Embryonic facial prominence (tissue), 1 donor: ENCODE results near the gene TEX19.
"Not testable (repeated sequence)": the region's sequence is repeated elsewhere in the genome, so short reads cannot be mapped to it uniquely, and the experiment has no call there.

ENCODE experiments used
- DNase-seq: peaks from one replicate; pipeline ENCODE4 v3.0.0-alpha.2; 2016; ENCODE audit errors: extremely low spot score

TEX19 gene

GRCh38 chr17:82375359-82376041 lies 16.5 kb downstream of the TEX19 start:
- no peak for DNase-seq

GRCh38 chr17:82376042-82376730 lies 17.1 kb downstream of the TEX19 start:
- no peak for DNase-seq

DNA sequence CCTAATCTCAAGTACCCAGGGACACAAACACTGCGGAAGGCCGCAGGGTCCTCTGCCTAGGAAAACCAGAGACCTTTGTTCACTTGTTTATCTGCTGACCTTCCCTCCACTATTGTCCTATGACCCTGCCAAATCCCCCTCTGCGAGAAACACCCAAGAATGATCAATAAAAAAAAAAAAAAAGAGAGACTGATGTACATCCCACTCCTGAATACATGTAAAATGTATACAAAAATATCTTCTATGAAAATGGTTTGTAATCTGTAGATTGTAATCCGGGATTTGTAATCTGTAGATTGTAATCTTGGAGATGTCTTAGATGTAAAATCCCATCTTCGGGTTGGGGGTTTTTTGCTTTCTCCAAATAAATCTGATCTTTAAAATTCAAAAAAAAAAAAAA lies 18.2 kb downstream of the TEX19 start:
- not testable (repeated sequence) for DNase-seq

DNA sequence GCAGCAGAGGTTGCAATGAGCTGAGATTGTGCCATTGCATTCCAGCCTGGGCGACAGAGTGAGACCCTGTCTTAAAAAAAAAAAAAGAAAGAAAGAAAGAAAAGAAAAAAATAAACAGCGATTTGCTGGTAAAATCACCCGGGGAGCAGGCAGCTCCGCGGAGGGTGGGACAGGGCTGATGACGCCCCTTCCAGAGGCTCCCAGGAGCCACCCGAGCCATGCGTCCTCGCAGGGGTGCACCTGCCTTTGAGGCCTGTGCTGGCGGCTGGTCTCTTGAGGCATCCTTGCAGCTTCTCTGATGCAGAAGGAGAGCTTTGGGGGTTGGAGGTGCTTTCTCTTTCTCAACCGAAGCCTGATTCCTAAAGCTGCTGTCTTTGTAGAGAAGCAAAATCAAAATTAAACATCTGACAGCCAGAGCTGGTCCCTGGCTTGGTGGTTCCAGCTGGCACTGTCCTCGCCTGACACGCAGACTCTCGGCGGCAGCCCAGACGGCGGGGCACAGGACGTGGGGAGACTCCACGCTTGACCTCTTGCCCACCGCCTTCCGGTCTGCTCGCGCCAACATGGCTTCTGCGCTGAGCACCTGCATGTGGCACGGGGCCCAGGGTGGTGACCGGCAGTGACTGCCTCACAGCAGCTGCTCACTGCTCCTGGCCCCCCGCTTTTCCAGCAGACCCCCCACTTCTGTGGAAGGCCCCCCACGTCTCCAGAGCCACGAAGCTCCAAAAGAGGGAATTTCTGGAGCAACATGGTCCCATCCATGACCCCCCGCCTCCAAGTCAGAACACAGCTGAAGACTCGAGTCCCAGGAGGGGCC lies 19.1 kb downstream of the TEX19 start:
- no peak for DNase-seq

DNA sequence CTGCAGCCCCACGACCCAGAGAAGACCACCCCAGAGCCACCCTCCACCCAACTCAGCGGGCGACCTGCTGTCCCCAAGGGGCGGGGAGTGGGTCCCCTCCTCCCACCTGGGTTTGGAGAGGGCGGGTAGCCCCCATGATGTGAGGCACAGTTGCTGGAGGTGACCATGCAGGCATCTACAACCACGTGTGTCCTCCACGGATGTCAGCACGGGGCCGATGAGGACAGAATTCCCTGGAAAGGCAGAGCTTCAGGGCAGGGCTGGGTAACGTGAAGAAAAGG lies 19.6 kb downstream of the TEX19 start:
- no peak for DNase-seq

DNA sequence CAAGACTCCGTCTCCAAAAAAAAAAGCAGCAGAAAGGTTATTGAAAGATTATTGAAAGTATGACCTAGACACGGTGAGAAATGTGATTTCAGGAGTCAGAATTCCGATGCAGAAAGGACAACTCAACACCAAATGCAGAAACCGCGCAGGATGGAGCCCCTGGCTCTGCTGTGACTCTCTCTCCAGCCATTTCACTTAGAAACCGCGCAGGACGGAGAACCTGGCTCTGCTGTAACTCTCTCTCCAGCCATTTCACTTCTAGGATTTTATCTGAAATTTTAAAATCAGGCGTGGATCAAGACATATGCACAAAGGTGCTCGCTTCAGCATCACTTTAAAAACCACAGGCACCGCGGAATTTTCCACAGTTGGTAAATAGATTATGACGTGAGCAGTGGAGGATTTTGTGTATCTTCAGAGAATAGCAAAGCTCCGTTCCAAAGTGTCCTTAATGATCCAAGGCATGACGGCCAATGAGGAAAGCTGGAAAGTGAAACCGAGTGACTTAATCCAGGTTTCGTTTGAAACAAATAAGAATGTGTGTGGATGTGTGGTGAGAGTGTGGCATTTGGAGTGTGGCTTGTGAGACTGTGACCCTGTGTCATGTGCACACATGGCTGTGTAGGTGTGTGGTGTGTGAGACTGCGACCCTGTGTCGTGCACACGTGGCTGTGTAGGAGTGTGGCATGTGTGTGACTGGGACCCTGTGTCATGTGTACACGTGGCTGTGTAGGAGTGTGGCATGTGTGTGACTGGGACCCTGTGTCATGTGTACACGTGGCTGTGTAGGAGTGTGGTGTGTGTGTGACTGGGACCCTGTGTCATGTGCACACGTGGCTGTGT lies 22.0 kb downstream of the TEX19 start:
- no peak for DNase-seq

DNA sequence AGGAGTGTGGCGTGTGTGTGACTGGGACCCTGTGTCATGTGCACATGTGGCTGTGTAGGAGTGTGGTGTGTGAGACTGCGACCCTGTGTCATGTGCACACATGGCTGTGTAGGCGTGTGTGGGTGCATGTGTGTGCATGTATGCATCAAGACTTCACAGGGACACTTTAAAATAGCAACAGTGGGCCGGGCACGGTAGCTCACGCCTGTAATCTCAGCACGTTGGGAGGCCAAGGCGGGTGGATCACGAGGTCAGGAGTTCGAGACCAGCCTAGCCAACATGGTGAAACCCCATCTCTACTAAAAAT lies 22.6 kb downstream of the TEX19 start:
- not testable (repeated sequence) for DNase-seq

GRCh38 chr17:82382220-82382932 lies 23.3 kb downstream of the TEX19 start:
- DNase-seq: not testable (repeated sequence)

GRCh38 chr17:82382933-82383255 lies 23.8 kb downstream of the TEX19 start:
- no peak for DNase-seq

DNA sequence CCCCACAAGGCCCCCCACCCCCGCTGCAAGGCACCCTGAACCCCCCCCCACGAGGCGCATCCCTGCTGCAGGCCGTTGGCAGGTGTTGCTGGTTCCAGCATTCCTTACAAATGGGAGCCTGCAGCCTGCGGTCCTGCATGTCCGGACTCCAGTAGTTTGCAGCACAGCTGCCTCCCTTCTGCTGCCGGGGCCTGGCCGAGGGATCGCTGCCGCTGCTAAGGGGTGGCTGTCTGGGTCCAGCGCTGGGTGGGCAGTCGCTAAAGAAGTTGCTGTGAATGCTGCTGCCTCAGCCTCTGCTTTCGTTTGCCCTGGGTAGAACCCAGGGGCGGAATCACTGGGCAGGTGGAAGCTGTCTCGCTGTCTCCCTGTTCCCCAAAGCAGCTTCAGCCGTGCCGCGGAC lies 24.4 kb downstream of the TEX19 start:
- DNase-seq: no peak

- no peak for DNase-seq
Observed at GRCh38 chr17:82384051-82384729, 25.1 kb downstream of the TEX19 start.

- DNase-seq: no peak
Observed at GRCh38 chr17:82384730-82385481, 25.9 kb downstream of the TEX19 start.

GRCh38 chr17:82385559-82386254 lies 26.7 kb downstream of the TEX19 start:
- DNase-seq: no peak

GRCh38 chr17:82386255-82386831 lies 27.3 kb downstream of the TEX19 start:
- DNase-seq: no peak

DNA sequence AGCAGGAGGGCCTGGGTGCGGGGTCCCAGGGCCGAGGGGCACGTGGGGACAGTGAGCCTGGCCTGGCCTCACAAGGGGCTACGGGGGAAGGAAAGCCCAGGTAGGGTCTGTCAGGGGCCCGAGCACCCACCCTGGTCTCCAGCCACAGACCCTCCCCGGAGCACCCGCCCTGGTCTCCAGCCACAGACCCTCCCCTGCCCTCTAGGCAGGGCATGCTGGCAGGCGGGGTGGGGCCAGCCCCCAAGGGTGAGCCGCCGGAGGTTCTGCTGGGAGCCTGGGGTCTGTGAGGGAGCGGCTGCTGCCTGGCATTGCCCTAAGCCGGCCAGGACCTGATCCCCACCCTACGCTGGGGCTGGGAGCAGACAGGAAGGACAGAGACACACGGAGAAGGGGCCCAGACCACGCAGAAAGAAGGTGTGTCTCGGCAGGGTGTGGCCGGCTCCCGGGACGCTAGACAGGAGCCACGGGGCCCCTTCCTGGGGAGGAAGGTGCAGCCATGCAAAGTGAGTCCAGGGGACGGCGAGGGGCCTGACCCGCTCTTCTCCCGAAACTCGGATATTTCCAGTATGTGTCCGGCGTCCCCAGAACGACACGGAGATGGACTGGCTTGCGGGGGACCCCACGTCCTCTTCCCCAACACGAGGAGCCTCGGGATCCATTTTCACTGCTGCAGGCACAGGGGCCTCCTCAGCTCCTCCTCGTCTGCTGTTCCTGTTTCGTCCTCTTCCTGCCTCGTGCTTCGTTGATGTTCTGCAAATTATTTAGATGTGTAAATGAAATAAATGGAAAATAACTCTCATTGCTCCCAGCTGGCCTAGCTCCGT lies 28.0 kb downstream of the TEX19 start:
- DNase-seq: no peak

DNA sequence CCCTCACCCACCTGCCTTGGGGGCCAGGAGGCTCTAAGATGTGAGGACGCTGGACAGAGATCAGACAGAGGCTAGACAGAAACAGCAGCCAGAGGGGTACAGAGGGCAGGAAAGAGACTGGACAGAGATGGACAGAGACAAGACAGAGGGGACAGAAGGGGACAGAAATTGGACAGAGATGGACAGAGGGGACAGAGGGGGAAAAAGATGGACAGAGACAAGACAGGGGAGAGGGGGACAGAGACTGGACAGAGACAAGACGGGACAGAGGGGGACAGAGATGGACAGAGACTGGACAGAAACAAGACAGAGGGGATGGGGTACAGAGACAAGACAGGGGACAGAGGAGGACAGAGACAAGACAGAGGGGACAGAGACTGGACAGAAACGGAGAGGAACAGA lies 28.7 kb downstream of the TEX19 start:
- DNase-seq: no peak

DNA sequence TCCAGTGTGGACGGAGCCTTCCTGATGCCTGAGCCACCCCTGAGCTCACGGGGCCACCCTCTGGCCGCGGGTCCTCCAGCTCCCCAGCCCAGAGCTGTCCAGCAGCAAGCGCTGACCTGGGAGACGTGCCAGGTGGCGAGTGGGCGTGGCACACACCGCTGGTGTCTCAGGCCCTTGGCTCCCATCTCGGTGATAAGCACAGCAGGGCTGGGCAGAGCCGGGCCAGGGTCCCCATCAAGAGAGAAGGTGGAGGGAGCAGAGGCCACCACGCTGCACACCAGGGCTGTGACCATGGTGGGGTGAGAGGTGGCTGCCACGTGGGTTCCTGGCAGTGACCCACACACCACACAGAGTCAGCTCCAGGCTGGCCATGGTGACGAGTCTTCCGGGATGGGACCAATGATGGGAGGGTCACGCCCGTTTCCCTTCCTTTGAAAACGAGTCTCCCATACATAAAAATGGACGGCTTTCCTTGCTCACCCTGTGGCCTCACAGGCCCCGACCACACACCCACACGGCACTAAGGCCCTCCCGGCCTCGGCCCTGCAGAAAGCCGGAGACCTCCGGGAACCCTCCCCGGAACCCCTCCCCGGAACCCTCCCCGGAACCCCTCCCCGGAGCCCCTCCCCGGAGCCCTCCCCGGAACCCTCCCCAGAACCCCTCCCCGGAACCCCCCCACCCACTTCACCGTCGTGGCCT lies 29.3 kb downstream of the TEX19 start:
- no peak for DNase-seq

DNA sequence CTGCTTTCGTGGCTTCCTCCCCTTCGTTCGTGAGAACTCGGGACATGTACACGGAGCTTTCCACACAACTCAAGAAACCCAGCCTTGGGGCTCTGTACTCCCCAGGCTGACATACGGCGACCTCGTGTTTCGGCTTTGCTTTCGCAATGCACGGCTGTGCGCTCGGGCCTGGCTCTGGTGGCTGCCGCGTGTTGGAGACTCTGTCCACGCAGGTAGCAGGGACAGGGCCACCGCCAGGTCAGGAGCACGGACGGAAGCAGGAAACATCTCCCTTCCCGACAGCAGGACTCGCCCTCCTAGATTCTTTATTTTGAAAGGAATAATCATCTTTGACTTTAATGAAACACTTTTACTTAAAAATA lies 29.9 kb downstream of the TEX19 start:
- DNase-seq: no peak
